CD4-positive, alpha-beta T cell (primary cell): ENCODE data around the gene PPP1R1C. TPM values are rescaled to one million over a fixed set of nuclear protein-coding genes. Genes with fewer than 3 reads are reported as not detected.
A peak's percentile ranks its signal among the peaks of the same experiment; 100 is the strongest.

Source experiments
- ATAC-seq: fragments of 200-7000 bp; cut with Tn5 transposase; one replicate; pipeline ENCODE4 v1.10.0; 2022; ENCODE audit warnings: mild to moderate bottlenecking; ENCODE audit not compliant: poor library complexity
- CTCF ChIA-PET: fragments of 350-600 bp; sonication (Branson Sonifier 250); formaldehyde crosslinking; loops from one replicate; lab custom pipeline; 2021; ENCODE audit warnings: antibody characterized with exemption, inconsistent platforms; lab: Charles Lee
- POLR2A ChIA-PET: fragments of 350-600 bp; sonication (Branson Sonifier 250); formaldehyde crosslinking; loops from one replicate; lab custom pipeline; 2021; ENCODE audit warnings: antibody characterized with exemption, inconsistent platforms; lab: Charles Lee
- DNase-seq, 14 experiments: peaks; one replicate each; pipeline ENCODE4 v3.0.0-alpha.2; 2013 to 2020; ENCODE audit warnings: mixed read lengths in 2 of 14
- H3K27ac ChIP-seq, 2 donors: one replicate each; pipeline versions ENCODE4 v1.5.1 to v1.7.0; 2013; ENCODE audit warnings: low read length in 2 of 2, low read depth in 1 of 2, mild to moderate bottlenecking in 1 of 2
- H3K27me3 ChIP-seq, 2 experiments: 1 replicate in 1 of 2; 2 replicates in 1 of 2; pipeline versions ENCODE4 v1.6.1 to v1.7.0; 2013; ENCODE audit warnings: low read length in 2 of 2, control low read depth in 1 of 2, mild to moderate bottlenecking in 1 of 2, moderate library complexity in 1 of 2; ENCODE audit not compliant: insufficient read depth in 2 of 2, control insufficient read depth in 1 of 2
- H3K36me3 ChIP-seq: one replicate; pipeline ENCODE4 v1.6.1; 2013; ENCODE audit warnings: low read length, control low read depth; ENCODE audit not compliant: insufficient read depth
- H3K4me1 ChIP-seq: one replicate; pipeline ENCODE4 v1.6.1; 2013; ENCODE audit warnings: low read length, control low read depth; ENCODE audit not compliant: insufficient read depth
- H3K4me3 ChIP-seq: one replicate; pipeline ENCODE4 v1.5.1; 2013; ENCODE audit warnings: mild to moderate bottlenecking, low read length, moderate library complexity
- H3K9me3 ChIP-seq, 2 experiments: 1 replicate in 1 of 2; 2 replicates in 1 of 2; pipeline versions ENCODE4 v1.6.1 to v1.7.0; 2013; ENCODE audit warnings: low read length in 2 of 2, mild to moderate bottlenecking in 2 of 2, control low read depth in 1 of 2, moderate library complexity in 1 of 2; ENCODE audit not compliant: control insufficient read depth in 1 of 2, insufficient read depth in 1 of 2
- H3K27ac Mint-ChIP-seq: one replicate; pipeline ENCODE4 v1.8.0; 2020; ENCODE audit warnings: mixed read lengths
- H3K27me3 Mint-ChIP-seq: one replicate; pipeline ENCODE4 v1.8.0; 2021; ENCODE audit warnings: mixed read lengths
- H3K36me3 Mint-ChIP-seq: one replicate; pipeline ENCODE4 v1.8.0; 2021; ENCODE audit warnings: low read depth, mixed read lengths
- H3K4me1 Mint-ChIP-seq: one replicate; pipeline ENCODE4 v1.8.0; 2021; ENCODE audit warnings: low read depth, mixed read lengths
- H3K4me3 Mint-ChIP-seq: one replicate; pipeline ENCODE4 v1.8.0; 2020; ENCODE audit warnings: mild to moderate bottlenecking, mixed read lengths
- H3K9me3 Mint-ChIP-seq: one replicate; pipeline ENCODE4 v1.8.0; 2020; ENCODE audit warnings: mixed read lengths
- intact Hi-C, 2 experiments: fragments of 100-400 bp; cut with DNase I in 1 of 2; cut with micrococcal nuclease in 1 of 2; formaldehyde crosslinking; loops; one replicate each; pipeline versions ENCODE4 v1.15.1 to v1.9.0; 2023 to 2025; cut with DNase I, micrococcal nuclease
- polyA plus RNA-seq, 2 donors: library from polyadenylated mRNA; unstranded; fragments of 120-200 nt; gene quantifications; one replicate each; pipeline ENCODE4 v1.2.1, GENCODE V29; 2013
- total RNA-seq, 174 experiments: library from RNA in 2 of 174; stranded (reverse) in 2 of 174; gene quantifications; one replicate each; pipeline ENCODE4 v1.2.3 and lab custom pipeline; 2021 to 2026
- TF ChIP-seq, protein P1 (sequence below): fragments of 200-600 bp; IDR thresholded peaks from one replicate; pipeline ENCODE4 v1.8.0; 2022; ENCODE audit warnings: antibody characterized with exemption, mild to moderate bottlenecking

PPP1R1C gene, protein sequence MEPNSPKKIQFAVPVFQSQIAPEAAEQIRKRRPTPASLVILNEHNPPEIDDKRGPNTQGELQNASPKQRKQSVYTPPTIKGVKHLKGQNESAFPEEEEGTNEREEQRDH
- total RNA-seq = not detected
- polyA plus RNA-seq (2013, experiment 1 of 2) = not detected
- polyA plus RNA-seq (2013, experiment 2 of 2) = not detected
- total RNA-seq (lab: John Stamatoyannopoulos, UW) = 0 to 0.27 (median 0) reads per million in 172 experiments

DNA sequence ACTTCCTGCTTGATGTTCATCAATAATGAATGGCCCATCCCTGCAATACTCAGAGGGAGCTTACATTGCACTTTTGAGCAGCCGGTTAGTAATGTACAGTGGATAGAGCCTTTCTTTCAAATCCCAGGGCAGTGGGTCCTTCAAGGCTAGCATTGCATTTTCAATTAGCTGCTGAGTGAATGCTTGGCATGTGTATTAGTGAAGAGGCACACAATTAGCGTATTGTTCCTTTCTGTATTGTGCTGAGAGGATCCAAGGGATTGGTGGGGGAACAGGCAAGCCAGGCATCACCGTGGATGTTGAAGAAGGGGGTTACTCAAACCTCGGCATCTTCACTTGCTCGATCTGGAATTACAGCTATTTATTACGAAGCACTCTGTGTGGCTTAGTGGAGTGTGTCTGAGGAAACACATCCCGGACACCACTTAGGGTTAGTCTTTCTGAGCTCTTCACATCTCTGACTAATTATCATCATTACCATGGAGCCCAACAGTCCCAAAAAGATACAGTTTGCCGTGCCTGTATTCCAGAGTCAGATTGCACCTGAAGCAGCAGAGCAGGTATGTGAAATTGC is at the start of gene PPP1R1C:
TSS of gene PPP1R1C (plus strand) at position 222 of the 574 bp plus-strand sequence. CDS start at position 480, 258 bp downstream.
- Mint-ChIP-seq H3K4me1 (no peaks in the 10 kb centered on the region), H3K27me3 (peaks cover 4% of the 10 kb centered on the region), H3K36me3 (no peaks in the 10 kb centered on the region), H3K4me3 (no peak within 1 kb of the TSS), H3K27ac (no peak within 1 kb of the TSS), H3K9me3 (no peaks in the 10 kb centered on the region)
- Histone ChIP-seq H3K9me3 (no peaks in the 10 kb centered on the region), H3K4me1 (no peaks in the 10 kb centered on the region), H3K36me3 (no peaks in the 10 kb centered on the region), H3K27me3 (no peaks in the 10 kb centered on the region), H3K27ac (no peak within 1 kb of the TSS), H3K4me3 (no peak within 1 kb of the TSS)
- TF ChIP-seq, protein P1, sequence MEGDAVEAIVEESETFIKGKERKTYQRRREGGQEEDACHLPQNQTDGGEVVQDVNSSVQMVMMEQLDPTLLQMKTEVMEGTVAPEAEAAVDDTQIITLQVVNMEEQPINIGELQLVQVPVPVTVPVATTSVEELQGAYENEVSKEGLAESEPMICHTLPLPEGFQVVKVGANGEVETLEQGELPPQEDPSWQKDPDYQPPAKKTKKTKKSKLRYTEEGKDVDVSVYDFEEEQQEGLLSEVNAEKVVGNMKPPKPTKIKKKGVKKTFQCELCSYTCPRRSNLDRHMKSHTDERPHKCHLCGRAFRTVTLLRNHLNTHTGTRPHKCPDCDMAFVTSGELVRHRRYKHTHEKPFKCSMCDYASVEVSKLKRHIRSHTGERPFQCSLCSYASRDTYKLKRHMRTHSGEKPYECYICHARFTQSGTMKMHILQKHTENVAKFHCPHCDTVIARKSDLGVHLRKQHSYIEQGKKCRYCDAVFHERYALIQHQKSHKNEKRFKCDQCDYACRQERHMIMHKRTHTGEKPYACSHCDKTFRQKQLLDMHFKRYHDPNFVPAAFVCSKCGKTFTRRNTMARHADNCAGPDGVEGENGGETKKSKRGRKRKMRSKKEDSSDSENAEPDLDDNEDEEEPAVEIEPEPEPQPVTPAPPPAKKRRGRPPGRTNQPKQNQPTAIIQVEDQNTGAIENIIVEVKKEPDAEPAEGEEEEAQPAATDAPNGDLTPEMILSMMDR = no peak
- CTCF ChIA-PET = no interaction called here
- ATAC-seq (no peak), DNase-seq (no peak)
- intact Hi-C loops = no loop called here
- POLR2A ChIA-PET = no interaction called here

DNA sequence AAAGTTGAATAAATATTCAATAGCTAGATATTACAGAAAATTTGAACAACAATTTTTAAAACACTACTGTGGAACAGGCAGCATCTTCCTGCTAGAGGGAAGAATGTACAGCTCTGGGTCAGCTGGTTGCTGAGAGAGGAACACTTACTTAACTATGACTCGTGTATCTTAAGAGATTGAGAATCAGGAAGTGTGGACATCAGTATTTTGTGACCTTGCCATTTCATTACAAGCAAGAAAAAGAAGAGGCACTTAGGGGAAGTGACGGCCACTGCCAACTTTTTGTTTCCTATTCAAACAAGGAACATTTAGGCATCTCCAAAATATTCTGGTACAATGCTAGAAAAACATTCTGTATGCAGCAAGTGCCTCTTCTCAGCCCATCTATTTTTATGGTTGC is 48.2 kb upstream of the PPP1R1C start:
- DNase-seq (peak in 3 of 14 experiments; percentile 13 to 31 (median 18)), ATAC-seq (no peak)
- TF ChIP-seq, protein P1 = no peak
- H3K27ac ChIP-seq = no peak overlapping the region
- Mint-ChIP-seq H3K4me3 (no peak overlapping the region), H3K27me3 (peaks cover 11% of the 10 kb centered on the region), H3K27ac (no peak overlapping the region), H3K4me1 (no peaks in the 10 kb centered on the region), H3K9me3 (no peaks in the 10 kb centered on the region), H3K36me3 (no peaks in the 10 kb centered on the region)
- H3K9me3 ChIP-seq = no peaks in the 10 kb centered on the region
- no peaks in the 10 kb centered on the region for H3K4me1 ChIP-seq
- ChIA-PET CTCF (no interaction called here), POLR2A (no interaction called here)
- no peaks in the 10 kb centered on the region for H3K36me3 ChIP-seq
- intact Hi-C loops = no loop called here
- H3K4me3 ChIP-seq = no peak overlapping the region
- peaks cover 0 to 4% of the 10 kb centered on the region in 2 experiments for H3K27me3 ChIP-seq

DNA sequence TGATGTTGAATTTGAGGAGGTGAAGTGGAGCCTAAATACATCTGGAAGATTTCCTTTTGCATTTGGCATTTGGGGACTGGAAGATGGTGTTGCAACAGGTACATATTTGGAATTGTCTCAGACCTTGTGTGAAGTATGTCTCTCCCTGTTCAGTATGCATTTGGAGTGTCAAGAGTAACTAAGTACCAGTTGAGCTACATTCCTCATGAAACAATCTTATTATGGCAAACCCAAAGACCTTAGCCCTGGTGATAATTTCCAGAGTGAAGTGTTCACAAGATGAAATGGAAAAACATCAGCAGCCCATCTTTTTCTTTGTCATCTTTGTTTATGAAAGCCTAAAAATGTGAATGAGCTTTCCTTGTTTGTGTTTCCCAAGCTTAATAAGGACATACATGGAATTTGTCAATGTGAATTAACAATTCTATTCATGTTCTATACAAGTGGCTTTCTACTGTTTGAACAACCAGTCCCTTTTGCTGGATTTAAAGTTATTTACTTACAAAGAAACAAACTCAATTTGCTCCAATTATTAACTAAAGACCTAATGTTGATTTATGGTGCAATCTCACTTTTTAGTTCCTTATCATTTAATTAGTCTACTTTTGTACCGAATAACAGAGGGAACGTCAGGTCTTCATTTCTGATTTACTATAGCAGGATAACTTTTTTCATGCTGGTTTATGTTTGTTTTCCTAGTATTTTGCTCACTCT is 42.1 kb upstream of the PPP1R1C start:
- H3K4me3 Mint-ChIP-seq = no peak overlapping the region
- POLR2A ChIA-PET = no interaction called here

More for the DNA sequence above, 42.1 kb upstream of the PPP1R1C start:
- H3K4me1 Mint-ChIP-seq = no peaks in the 10 kb centered on the region
- Histone ChIP-seq H3K36me3 (no peaks in the 10 kb centered on the region), H3K27me3 (peaks cover 0 to 1% of the 10 kb centered on the region in 2 experiments), H3K4me3 (no peak overlapping the region), H3K9me3 (no peaks in the 10 kb centered on the region), H3K27ac (no peak overlapping the region), H3K4me1 (no peaks in the 10 kb centered on the region)
- peaks cover 22% of the 10 kb centered on the region for H3K27me3 Mint-ChIP-seq
- H3K36me3 Mint-ChIP-seq = no peaks in the 10 kb centered on the region
- intact Hi-C loops = no loop called here
- CTCF ChIA-PET = interaction anchor here (1.0 kb wide), 1 partner anchor 10 kb away, joined by 4 read pairs; no protein-coding TSS in a partner anchor
- no peaks in the 10 kb centered on the region for H3K9me3 Mint-ChIP-seq
- ATAC-seq (no peak), DNase-seq (no peak)
- no peak overlapping the region for H3K27ac Mint-ChIP-seq
- TF ChIP-seq, protein P1 = no peak
